SK-N-SH (cell line): ENCODE results near the gene BTF3.

Experiments used
- CTCF ChIP-seq: fragments of 200-600 bp; sonication (generic); IDR thresholded peaks from 2 replicates; pipeline ENCODE4 v1.6.1; 2017; ENCODE audit warnings: antibody characterized with exemption, mild to moderate bottlenecking, moderate library complexity
- MXI1 ChIP-seq: IDR thresholded peaks from 2 replicates; pipeline ENCODE4 v1.6.1; 2012; ENCODE audit warnings: mild to moderate bottlenecking, low read depth, low read length, improper control_type of control experiment
- REST ChIP-seq: IDR thresholded peaks from 2 replicates; pipeline ENCODE4 v1.6.1; 2012; ENCODE audit warnings: mild to moderate bottlenecking, low read depth, low read length, moderate library complexity
- TAF1 ChIP-seq: IDR thresholded peaks from 2 replicates; pipeline ENCODE4 v1.6.1; 2012; ENCODE audit warnings: low read depth, mild to moderate bottlenecking, low read length, moderate library complexity, borderline replicate concordance
- YY1 ChIP-seq: IDR thresholded peaks from 2 replicates; pipeline ENCODE4 v1.4.0; 2012; ENCODE audit warnings: low read depth, mild to moderate bottlenecking
- ZBTB33 ChIP-seq: IDR thresholded peaks from 2 replicates; pipeline ENCODE4 v1.4.0; 2012; ENCODE audit warnings: low read depth, borderline replicate concordance

- TF ChIP-seq CTCF = peak; percentile 81
- no peak for TF ChIP-seq YY1
- no peak for TF ChIP-seq ZBTB33
- TF ChIP-seq REST = no peak
- no peak for TF ChIP-seq TAF1
- no peak for TF ChIP-seq MXI1
Observed at GRCh38 chr5:73454379-73455036, 43.7 kb upstream of the BTF3 start.
